Measurements from ENCODE around the gene CARD18. TPM values are rescaled to one million over a fixed set of nuclear protein-coding genes. Genes with fewer than 3 reads are reported as not detected.

Gene CARD18
- total and polyA plus RNA-seq, 4 donors: not detected

DNA sequence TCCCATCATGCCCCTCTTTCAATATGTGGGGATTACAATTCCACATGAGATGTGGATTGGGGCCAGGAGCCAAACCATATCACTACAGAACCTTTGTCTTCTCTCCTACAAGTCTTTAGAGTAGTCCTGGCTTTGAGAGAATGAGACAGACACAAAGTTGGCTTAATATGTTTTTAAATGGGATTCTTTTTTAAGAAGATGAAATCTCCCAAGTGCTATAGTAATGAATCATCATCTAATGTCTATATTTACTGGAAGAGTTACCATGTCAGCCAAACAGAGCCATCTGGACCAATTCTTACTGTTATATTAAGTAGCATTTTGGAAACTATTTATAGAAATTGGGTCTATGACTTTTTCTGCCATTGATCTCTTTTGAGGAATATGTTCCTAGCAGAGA is 38.1 kb upstream of the CARD18 start (continued):
- TF ChIP-seq, protein P1, sequence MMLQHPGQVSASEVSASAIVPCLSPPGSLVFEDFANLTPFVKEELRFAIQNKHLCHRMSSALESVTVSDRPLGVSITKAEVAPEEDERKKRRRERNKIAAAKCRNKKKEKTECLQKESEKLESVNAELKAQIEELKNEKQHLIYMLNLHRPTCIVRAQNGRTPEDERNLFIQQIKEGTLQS (IDR thresholded peaks at IDR 0.05): no peak

DNA sequence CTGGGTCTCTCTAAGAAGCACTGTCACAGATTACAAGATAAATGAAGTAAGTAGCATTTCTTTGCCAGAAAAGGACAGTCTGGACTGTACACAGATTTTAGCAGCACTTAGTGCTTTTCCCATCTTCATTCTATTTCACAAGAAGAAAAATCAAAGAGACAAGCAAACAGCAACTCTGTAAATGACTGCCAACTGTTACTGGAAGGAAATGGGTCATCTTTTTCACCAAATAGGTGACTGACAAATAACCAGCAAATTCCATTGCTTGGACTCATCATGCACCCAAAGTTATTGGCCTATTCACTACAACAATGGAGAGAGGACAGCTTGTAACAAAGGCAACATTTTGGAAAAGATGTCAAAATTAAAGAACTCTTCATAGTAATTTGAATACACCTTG is 28.9 kb upstream of the CARD18 start:
- DNase-seq (ENCODE audit: low spot score): no peak
- Histone ChIP-seq H3K9me3 (ENCODE audit: control insufficient read depth in 4 of 4, low read length in 3 of 4) (no peaks in the 10 kb centered on the region), H3K36me3 (ENCODE audit: control insufficient read depth in 4 of 4, insufficient read depth in 3 of 4, low read depth in 1 of 4, low read length in 3 of 4) (no peaks in the 10 kb centered on the region), H3K27ac (ENCODE audit: low read depth in 1 of 2, low read length in 2 of 2) (no peak overlapping the region), H3K9ac (ENCODE audit: low read depth in 1 of 2, low read length in 2 of 2) (no peak overlapping the region), H3K4me1 (ENCODE audit: control insufficient read depth in 4 of 4, insufficient read depth in 4 of 4, low read length in 3 of 4) (no peaks in the 10 kb centered on the region), H3K4me3 (ENCODE audit: low read depth in 1 of 3, low read length in 3 of 3) (no peak overlapping the region), H3K27me3 (ENCODE audit: control insufficient read depth in 4 of 4, insufficient read depth in 4 of 4, low read length in 3 of 4) (no peaks in the 10 kb centered on the region)
- TF ChIP-seq TAF1 (conservative IDR thresholded peaks at IDR 0.05) (no peak), RAD21 (IDR thresholded peaks at IDR 0.05) (no peak), EGR1 (IDR thresholded peaks at IDR 0.05; ENCODE audit: low read depth in 2 of 2) (no peak), HNF4A (conservative IDR thresholded peaks at IDR 0.05) (no peak), FOXA1 (IDR thresholded peaks at IDR 0.05) (no peak), HNF4G (IDR thresholded peaks at IDR 0.05) (no peak), YY1 (IDR thresholded peaks at IDR 0.05) (no peak), NR2F2 (IDR thresholded peaks at IDR 0.05) (no peak), SP1 (IDR thresholded peaks at IDR 0.05) (no peak), FOXA2 (IDR thresholded peaks at IDR 0.05) (no peak), GABPA (IDR thresholded peaks at IDR 0.05 in 1 of 2, conservative IDR thresholded peaks at IDR 0.05 in 1 of 2) (no peak), RXRA (IDR thresholded peaks at IDR 0.05) (no peak), JUND (IDR thresholded peaks at IDR 0.05) (no peak)
- TF ChIP-seq, protein P2, sequence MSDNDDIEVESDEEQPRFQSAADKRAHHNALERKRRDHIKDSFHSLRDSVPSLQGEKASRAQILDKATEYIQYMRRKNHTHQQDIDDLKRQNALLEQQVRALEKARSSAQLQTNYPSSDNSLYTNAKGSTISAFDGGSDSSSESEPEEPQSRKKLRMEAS (IDR thresholded peaks at IDR 0.05): no peak
- TF ChIP-seq, protein P3, sequence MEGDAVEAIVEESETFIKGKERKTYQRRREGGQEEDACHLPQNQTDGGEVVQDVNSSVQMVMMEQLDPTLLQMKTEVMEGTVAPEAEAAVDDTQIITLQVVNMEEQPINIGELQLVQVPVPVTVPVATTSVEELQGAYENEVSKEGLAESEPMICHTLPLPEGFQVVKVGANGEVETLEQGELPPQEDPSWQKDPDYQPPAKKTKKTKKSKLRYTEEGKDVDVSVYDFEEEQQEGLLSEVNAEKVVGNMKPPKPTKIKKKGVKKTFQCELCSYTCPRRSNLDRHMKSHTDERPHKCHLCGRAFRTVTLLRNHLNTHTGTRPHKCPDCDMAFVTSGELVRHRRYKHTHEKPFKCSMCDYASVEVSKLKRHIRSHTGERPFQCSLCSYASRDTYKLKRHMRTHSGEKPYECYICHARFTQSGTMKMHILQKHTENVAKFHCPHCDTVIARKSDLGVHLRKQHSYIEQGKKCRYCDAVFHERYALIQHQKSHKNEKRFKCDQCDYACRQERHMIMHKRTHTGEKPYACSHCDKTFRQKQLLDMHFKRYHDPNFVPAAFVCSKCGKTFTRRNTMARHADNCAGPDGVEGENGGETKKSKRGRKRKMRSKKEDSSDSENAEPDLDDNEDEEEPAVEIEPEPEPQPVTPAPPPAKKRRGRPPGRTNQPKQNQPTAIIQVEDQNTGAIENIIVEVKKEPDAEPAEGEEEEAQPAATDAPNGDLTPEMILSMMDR (IDR thresholded peaks at IDR 0.05; ENCODE audit: low read depth, low read length, missing input control): no peak
- TF ChIP-seq, protein P4, sequence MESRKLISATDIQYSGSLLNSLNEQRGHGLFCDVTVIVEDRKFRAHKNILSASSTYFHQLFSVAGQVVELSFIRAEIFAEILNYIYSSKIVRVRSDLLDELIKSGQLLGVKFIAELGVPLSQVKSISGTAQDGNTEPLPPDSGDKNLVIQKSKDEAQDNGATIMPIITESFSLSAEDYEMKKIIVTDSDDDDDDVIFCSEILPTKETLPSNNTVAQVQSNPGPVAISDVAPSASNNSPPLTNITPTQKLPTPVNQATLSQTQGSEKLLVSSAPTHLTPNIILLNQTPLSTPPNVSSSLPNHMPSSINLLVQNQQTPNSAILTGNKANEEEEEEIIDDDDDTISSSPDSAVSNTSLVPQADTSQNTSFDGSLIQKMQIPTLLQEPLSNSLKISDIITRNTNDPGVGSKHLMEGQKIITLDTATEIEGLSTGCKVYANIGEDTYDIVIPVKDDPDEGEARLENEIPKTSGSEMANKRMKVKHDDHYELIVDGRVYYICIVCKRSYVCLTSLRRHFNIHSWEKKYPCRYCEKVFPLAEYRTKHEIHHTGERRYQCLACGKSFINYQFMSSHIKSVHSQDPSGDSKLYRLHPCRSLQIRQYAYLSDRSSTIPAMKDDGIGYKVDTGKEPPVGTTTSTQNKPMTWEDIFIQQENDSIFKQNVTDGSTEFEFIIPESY (IDR thresholded peaks at IDR 0.05): no peak
- TF ChIP-seq, protein P5, sequence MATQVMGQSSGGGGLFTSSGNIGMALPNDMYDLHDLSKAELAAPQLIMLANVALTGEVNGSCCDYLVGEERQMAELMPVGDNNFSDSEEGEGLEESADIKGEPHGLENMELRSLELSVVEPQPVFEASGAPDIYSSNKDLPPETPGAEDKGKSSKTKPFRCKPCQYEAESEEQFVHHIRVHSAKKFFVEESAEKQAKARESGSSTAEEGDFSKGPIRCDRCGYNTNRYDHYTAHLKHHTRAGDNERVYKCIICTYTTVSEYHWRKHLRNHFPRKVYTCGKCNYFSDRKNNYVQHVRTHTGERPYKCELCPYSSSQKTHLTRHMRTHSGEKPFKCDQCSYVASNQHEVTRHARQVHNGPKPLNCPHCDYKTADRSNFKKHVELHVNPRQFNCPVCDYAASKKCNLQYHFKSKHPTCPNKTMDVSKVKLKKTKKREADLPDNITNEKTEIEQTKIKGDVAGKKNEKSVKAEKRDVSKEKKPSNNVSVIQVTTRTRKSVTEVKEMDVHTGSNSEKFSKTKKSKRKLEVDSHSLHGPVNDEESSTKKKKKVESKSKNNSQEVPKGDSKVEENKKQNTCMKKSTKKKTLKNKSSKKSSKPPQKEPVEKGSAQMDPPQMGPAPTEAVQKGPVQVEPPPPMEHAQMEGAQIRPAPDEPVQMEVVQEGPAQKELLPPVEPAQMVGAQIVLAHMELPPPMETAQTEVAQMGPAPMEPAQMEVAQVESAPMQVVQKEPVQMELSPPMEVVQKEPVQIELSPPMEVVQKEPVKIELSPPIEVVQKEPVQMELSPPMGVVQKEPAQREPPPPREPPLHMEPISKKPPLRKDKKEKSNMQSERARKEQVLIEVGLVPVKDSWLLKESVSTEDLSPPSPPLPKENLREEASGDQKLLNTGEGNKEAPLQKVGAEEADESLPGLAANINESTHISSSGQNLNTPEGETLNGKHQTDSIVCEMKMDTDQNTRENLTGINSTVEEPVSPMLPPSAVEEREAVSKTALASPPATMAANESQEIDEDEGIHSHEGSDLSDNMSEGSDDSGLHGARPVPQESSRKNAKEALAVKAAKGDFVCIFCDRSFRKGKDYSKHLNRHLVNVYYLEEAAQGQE (IDR thresholded peaks at IDR 0.05): no peak
- TF ChIP-seq, protein P1 (IDR thresholded peaks at IDR 0.05): no peak
